HEK293 (cell line): ENCODE measurements around the gene GNB1L.

Experiments used
- CTCF ChIP-seq: fragments of 450-650 bp; formaldehyde crosslinking; IDR thresholded peaks from 2 replicates; pipeline ENCODE4 v1.5.1; 2016; ENCODE audit warnings: missing biosample characterization, missing genetic modification characterization
- PRDM2 ChIP-seq: fragments of 450-650 bp; formaldehyde crosslinking; IDR thresholded peaks from 2 replicates; pipeline ENCODE4 v1.5.1; 2016; ENCODE audit warnings: missing biosample characterization, missing genetic modification characterization, borderline replicate concordance
- ZNF510 ChIP-seq: fragments of 450-650 bp; formaldehyde crosslinking; IDR thresholded peaks from 2 replicates; pipeline ENCODE4 v1.5.1; 2018; ENCODE audit warnings: mild to moderate bottlenecking, missing genetic modification characterization, missing biosample characterization; ENCODE audit not compliant: insufficient replicate concordance

GRCh38 chr22:19854778-19855503 is at the start of gene GNB1L, which contains the start of gene RTL10:
- TF ChIP-seq ZNF510 (tag by site-specific recombination), result no peak
- TF ChIP-seq PRDM2, result no peak; the same call in 1 of the 2 replicates
- peak; percentile 82 for TF ChIP-seq CTCF
